Measurements from ENCODE around the gene SAP30L. TPM values are rescaled to one million over a fixed set of nuclear protein-coding genes. Genes with fewer than 3 reads are reported as not detected.
A peak's percentile ranks its signal among the peaks of the same experiment; 100 is the strongest.

Gene SAP30L
- total and polyA plus RNA-seq, 12 donors = 22.5 to 65.1 (median 36.8) TPM

DNA sequence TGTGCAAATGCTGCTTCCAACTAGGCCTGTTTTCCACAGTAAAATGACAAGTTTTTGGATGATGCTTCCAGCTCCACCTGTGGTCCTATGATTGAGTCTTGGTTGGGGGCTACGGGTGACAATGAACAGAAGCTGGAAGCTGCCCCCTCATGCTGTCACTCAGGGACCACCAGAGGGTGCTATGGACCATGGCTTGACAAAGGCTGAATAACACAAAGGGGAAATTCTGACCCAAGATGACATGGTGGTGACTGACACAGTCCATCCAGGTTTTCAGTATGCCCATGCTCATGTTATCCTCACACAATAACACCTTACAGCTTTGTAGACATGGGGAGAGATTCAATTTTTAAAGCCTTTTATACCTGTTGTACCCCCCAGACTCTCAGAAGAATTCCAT is 23.9 kb upstream of the SAP30L start:
- TF ChIP-seq, protein P1, sequence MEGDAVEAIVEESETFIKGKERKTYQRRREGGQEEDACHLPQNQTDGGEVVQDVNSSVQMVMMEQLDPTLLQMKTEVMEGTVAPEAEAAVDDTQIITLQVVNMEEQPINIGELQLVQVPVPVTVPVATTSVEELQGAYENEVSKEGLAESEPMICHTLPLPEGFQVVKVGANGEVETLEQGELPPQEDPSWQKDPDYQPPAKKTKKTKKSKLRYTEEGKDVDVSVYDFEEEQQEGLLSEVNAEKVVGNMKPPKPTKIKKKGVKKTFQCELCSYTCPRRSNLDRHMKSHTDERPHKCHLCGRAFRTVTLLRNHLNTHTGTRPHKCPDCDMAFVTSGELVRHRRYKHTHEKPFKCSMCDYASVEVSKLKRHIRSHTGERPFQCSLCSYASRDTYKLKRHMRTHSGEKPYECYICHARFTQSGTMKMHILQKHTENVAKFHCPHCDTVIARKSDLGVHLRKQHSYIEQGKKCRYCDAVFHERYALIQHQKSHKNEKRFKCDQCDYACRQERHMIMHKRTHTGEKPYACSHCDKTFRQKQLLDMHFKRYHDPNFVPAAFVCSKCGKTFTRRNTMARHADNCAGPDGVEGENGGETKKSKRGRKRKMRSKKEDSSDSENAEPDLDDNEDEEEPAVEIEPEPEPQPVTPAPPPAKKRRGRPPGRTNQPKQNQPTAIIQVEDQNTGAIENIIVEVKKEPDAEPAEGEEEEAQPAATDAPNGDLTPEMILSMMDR (IDR thresholded peaks at IDR 0.05) = peak in 4 of 6 experiments; percentile 11 to 29 (median 12)
- TF ChIP-seq POLR2A (IDR thresholded peaks at IDR 0.05) = no peak
- H3K4me3 ChIP-seq = no peak overlapping the region
- H3K9me3 ChIP-seq (replicated peaks in 1 of 3) = no peaks in the 10 kb centered on the region
- WGBS, 4 donors = 50 to 89% (median 70%) methylated on average over 1 of the region's 1 CpG
- H3K36me3 ChIP-seq (replicated peaks in 1 of 2) = peaks cover 0 to 3% of the 10 kb centered on the region in 2 donors
- no peak overlapping the region for H3K27ac ChIP-seq
- DNase-seq = no peak
- no peaks in the 10 kb centered on the region for H3K27me3 ChIP-seq
- intact Hi-C loops (cut with DNase I) = no loop called here
- H3K4me1 ChIP-seq (replicated peaks in 1 of 2) = peaks cover 0 to 6% of the 10 kb centered on the region in 2 donors

DNA sequence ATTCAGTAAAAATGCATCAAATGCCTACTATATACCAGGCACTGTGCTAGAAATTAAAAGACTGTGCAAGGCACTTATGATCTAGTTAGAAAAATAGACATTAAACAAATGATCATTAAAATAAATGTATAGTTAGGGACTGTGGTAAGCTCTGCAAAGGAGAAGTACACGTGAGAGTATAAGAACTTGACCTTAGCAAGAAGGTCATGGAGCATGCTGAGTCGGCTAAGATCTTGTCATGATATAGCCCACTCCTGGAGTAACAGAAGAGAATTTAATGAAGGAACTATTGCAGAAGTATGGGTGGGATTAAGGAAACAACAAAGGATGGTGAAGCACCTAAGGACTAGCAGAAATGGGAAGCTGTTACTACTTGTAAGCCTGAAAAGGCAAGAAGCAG is 23.5 kb upstream of the SAP30L start:
- DNase-seq = no peak
- no peak for TF ChIP-seq POLR2A (IDR thresholded peaks at IDR 0.05)
- TF ChIP-seq, protein P1 (IDR thresholded peaks at IDR 0.05) = no peak
- 46 to 63% (median 60%) methylated on average over 2 of the region's 2 CpGs for WGBS, 4 donors
- H3K27me3 ChIP-seq = no peaks in the 10 kb centered on the region
- H3K9me3 ChIP-seq (replicated peaks in 1 of 3) = no peaks in the 10 kb centered on the region
- H3K4me1 ChIP-seq (replicated peaks in 1 of 2) = peaks cover 0 to 6% of the 10 kb centered on the region in 2 donors
- H3K4me3 ChIP-seq = no peak overlapping the region
- intact Hi-C loops (cut with DNase I) = no loop called here
- no peaks in the 10 kb centered on the region for H3K36me3 ChIP-seq (replicated peaks in 1 of 2)
- H3K27ac ChIP-seq = no peak overlapping the region

DNA sequence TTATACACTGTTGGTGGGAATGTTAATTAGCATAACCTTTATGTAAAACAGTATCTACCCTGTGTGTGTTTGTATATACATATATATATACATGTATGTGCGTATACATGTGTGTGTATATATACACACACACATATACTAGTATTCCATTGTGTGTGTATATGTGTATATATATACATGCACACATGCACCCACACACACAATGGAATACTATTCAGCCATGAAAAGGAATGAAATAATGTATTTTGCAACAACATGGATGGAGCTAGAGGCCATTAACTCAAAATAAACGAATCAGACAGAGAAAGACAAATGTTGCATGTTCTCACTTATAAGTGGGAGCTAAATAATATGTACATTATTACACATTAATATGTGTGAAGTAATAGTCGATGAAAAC is 17.6 kb upstream of the SAP30L start:
- no peak overlapping the region for H3K4me3 ChIP-seq
- intact Hi-C loops (cut with DNase I) = no loop called here
- H3K4me1 ChIP-seq (replicated peaks in 1 of 2) = no peaks in the 10 kb centered on the region
- H3K36me3 ChIP-seq (replicated peaks in 1 of 2) = no peaks in the 10 kb centered on the region
- no peak for DNase-seq
- 92 to 96% (median 94%) methylated on average over 3 of the region's 3 CpGs for WGBS, 4 donors
- no peak for TF ChIP-seq POLR2A (IDR thresholded peaks at IDR 0.05)
- TF ChIP-seq, protein P1 (IDR thresholded peaks at IDR 0.05) = no peak
- H3K9me3 ChIP-seq (replicated peaks in 1 of 3) = no peaks in the 10 kb centered on the region
- no peaks in the 10 kb centered on the region for H3K27me3 ChIP-seq
- no peak overlapping the region for H3K27ac ChIP-seq

DNA sequence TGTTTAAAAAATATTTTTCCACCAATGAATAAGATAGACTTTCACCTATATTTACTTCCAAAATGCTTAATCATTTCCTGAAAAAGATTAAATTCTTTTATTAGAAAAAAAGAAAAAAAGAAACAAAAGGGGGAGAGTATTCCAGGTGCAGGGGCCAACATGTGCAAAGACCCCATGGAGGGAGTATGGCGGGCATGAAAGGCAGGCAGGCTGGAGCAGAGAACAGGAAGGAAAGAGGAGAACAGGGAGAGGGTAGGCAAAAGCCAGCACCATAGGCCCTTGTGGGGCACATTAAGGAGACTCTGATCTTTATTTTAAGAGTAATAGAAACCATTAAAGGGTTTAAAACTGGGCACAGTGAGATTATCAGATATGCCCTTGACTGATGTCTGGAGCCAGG is 16.5 kb upstream of the SAP30L start:
- H3K36me3 ChIP-seq (replicated peaks in 1 of 2) = no peaks in the 10 kb centered on the region
- no peaks in the 10 kb centered on the region for H3K4me1 ChIP-seq (replicated peaks in 1 of 2)
- DNase-seq = no peak
- no peaks in the 10 kb centered on the region for H3K9me3 ChIP-seq (replicated peaks in 1 of 3)
- TF ChIP-seq, protein P1 (IDR thresholded peaks at IDR 0.05) = no peak
- no peak for TF ChIP-seq POLR2A (IDR thresholded peaks at IDR 0.05)
- no peaks in the 10 kb centered on the region for H3K27me3 ChIP-seq
- H3K4me3 ChIP-seq = no peak overlapping the region
- intact Hi-C loops (cut with DNase I) = no loop called here
- WGBS, 4 donors = 97 to 100% (median 99%) methylated on average over 1 of the region's 1 CpG
- no peak overlapping the region for H3K27ac ChIP-seq
